GM21367 (cell line): Measurements from ENCODE around the gene COL6A1.

ENCODE experiments used
- ATAC-seq: cut with Tn5 transposase; IDR thresholded peaks from one replicate; pipeline ENCODE4 v1.9.1; 2021; ENCODE audit not compliant: unreplicated experiment

Gene COL6A1

GRCh38 chr21:45981151-45982091, at the start of gene COL6A1:
Gene COL6A1, plus strand, starts transcription at chr21:45981770. Its CDS starts 81 bp downstream, at chr21:45981851.
- no peak for ATAC-seq

- ATAC-seq = no peak
Observed at GRCh38 chr21:45932922-45933502, 48.6 kb upstream of the COL6A1 start.

- ATAC-seq = no peak
Observed at GRCh38 chr21:45934085-45934484, 47.5 kb upstream of the COL6A1 start.

- no peak for ATAC-seq
Observed at GRCh38 chr21:45934554-45934953, 47.0 kb upstream of the COL6A1 start.

GRCh38 chr21:45935628-45936027, 45.9 kb upstream of the COL6A1 start:
- ATAC-seq = no peak

GRCh38 chr21:45937721-45938452, 43.7 kb upstream of the COL6A1 start:
- ATAC-seq = no peak

- no peak for ATAC-seq
Observed at GRCh38 chr21:45938453-45938755, 43.2 kb upstream of the COL6A1 start.

GRCh38 chr21:45938811-45939520, 42.6 kb upstream of the COL6A1 start:
- no peak for ATAC-seq

GRCh38 chr21:45939521-45940045, 42.0 kb upstream of the COL6A1 start:
- no peak for ATAC-seq

- no peak for ATAC-seq
Observed at GRCh38 chr21:45940091-45940490, 41.5 kb upstream of the COL6A1 start.

- ATAC-seq = no peak
Observed at GRCh38 chr21:45940621-45941337, 40.8 kb upstream of the COL6A1 start.

GRCh38 chr21:45941338-45941710, 40.2 kb upstream of the COL6A1 start:
- no peak for ATAC-seq

- no peak for ATAC-seq
Observed at GRCh38 chr21:45941717-45942546, 39.6 kb upstream of the COL6A1 start.

GRCh38 chr21:45942755-45943629, 38.6 kb upstream of the COL6A1 start:
- no peak for ATAC-seq

GRCh38 chr21:45943630-45944540, 37.7 kb upstream of the COL6A1 start:
- ATAC-seq = no peak

- ATAC-seq = no peak
Observed at GRCh38 chr21:45944601-45945000, 37.0 kb upstream of the COL6A1 start.

GRCh38 chr21:45945066-45945867, 36.3 kb upstream of the COL6A1 start:
- no peak for ATAC-seq
